ENCODE data around the gene ANKRD33B.
"Not testable (repeated sequence)": the region's sequence is repeated elsewhere in the genome, so short reads cannot be mapped to it uniquely, and the experiment has no call there.

Gene ANKRD33B

DNA sequence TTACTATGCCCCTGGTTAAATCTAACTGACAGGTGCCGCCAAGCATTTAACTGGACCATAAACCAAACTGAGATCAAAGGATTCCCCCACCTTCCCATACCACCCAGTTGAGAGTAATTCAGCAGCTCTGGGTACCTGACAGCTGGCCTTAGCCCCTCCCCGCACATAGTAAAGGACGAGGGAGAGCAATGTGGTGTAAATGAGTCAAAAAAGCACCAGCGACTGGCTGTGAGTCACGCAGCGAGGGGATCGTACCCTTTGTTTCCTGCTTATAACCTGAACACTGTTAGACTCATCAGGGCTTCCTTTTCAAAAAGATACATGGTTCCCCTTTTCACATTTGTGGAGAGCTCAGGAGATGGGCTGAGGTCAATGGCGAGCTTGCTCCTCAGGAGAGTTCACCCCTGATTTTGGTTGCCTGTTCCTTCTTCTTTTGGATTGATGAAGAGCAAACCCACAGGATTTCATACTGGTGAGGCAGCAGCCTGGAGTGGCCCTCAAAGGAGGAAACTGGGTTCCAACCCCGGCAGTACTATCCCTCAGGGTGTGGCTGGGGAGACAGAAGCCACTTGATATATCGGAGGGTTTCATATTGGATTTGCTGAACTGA is 71.5 kb downstream of the ANKRD33B start:
- DNase-seq (ENCODE audit: low read depth in 2 of 2), result peak in 1 of 2 donors; percentile 34

DNA sequence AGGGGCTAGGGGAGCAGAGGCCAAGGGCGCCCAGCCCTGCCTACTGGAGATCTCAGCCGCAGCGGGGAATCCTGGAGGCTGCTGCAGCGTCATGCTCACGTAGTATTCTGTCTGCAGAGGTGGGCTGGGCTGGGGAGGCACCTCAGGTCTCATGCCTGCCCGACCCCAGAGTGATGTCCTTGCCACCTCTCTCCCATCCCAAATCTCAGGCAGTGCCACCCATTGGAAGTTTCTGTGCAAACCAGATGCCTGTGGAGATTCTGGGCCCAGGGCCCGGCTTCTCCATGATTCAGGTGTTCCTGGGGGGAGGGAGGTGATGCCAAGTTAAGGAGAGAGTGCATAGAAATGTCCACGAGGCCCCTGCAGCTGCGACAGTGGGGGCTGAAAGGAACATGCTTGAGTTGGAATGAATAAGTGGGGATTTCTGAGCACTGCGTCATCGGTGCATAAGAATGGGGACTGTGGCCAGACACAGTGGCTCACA is 72.0 kb downstream of the ANKRD33B start:
- no peak for DNase-seq (ENCODE audit: low read depth in 2 of 2)

DNA sequence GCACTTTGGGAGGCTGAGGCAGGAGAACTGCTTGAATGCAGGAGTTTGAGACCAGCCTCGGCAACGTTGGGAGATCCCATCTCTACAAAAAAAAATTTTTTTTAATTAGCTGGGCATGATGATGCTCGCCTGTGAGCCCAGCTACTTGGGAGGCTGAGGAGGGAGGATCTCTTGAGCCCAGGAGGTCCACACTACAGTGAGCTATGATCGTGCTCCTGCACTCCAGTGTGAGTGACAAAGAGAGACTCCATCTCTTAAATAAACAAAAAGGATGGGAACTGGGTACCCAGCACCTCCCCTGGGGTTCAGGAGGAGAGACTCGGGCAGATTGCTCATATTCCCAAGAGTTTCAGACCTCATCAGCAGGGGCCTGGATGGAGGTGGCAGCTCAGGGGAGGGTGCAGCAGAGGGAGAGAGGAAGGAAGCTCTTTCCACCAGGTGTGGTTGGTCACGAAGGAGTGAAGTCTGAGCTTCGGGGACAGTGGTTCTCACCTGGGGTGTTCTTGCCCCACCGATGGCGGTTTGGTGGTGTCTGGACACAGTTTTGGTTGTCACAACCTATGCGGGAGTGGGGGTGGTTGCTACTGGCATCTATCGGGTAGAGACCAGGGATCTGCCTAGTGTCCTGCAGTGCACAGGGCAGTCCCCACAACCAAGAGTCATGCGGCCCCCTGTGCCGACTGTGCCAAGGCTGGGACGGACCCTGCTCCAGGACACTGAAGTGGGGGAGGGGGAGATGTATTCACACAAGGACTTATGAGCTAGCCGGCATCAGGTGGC is 72.7 kb downstream of the ANKRD33B start:
- no peak for DNase-seq (ENCODE audit: low read depth in 2 of 2)

DNA sequence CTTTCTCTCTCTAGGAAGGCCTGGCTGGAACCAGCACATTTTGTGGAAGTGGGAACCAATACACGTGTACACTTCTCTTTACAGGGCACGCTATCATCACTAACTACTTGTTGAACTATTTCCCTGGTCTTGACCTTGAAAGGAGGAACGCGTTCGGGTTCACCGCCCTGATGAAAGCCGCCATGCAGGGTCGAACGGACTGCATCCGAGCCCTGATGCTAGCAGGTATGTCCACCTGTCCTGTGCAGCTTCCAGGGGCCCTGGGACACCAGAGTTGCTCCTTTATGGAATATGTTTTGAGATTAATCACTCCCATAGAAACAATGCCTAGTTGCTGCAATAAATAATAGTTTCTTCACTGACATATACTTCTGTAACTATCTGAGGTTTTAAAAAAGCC is 74.1 kb downstream of the ANKRD33B start:
- no peak for DNase-seq (ENCODE audit: low read depth in 2 of 2)

DNA sequence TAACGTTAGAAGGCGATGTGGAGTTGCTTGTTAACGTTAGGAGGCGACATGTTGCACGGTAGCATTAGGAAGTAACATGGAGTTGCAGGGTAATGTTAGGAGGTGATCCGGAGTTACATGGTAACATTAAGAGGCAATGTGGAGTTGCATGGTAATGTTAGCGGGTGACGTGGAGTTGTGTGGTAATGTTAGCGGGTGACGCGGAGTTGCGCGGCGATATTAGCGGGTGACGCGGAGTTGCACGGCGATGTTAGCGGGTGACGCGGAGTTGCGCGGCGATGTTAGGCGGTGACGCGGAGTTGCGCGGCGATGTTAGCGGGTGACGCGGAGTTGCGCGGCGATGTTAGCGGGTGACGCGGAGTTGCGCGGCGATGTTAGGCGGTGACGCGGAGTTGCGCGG is 74.9 kb downstream of the ANKRD33B start:
- not testable (repeated sequence) for DNase-seq (ENCODE audit: low read depth in 2 of 2)

DNA sequence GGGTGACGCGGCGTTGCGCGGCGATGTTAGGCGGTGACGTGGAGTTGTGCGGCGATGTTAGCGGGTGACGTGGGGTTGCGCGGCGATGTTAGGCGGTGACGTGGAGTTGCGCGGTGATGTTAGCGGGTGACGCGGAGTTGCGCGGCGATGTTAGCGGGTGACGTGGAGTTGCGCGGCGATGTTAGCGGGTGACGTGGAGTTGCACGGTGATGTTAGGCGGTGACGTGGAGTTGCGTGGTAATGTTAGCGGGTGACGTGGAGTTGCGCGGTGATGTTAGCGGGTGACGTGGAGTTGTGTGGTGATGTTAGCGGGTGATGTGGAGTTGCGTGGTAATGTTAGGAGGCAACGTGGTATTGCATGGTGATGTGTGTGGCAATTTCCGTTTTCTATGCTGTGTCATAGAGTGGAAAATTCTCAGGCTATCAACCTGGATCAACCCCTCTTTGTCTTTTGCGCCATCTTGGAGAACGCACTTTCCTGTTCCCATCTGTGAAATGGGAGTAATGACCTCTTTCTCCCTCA is 76.0 kb downstream of the ANKRD33B start:
- DNase-seq (ENCODE audit: low read depth in 2 of 2), result no peak

DNA sequence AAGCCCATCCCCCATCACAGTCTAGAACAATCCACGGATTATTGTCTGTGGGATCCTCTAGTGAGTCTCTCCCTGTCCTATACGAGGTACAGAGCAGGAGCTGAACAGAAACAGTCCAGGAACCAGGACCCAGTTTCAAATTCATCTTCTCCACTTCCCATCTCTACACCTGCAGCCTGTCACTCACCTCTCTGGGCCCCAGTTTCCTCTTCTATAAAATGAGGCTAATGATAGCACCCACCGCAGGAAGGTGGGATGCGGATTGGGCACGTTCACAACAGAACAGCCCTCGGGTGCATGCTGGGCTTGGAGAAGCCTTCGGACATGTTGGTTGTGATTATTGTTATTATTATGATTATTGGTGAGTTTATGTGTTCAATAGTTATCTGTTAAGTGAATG is 78.5 kb downstream of the ANKRD33B start:
- no peak for DNase-seq (ENCODE audit: low read depth in 2 of 2)

DNA sequence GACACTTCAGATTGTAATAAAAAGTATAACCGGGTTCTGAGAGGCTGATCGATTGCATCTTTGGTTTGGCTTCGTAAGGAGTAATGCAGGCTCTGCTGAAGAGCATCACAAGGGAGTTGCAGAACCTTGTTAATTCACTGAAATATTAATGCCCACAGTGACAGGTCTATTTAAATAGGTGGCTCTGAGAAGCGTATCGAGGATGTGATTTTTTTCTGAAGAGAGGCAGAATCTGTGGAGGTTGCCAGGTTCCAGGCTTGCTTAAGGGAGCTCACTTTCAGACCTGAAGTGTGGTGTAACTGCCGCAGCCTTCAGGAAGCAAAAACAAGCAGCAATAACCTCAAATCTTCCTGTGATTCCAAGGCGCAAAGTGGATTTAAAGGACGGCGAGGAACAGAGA is 80.3 kb downstream of the ANKRD33B start:
- DNase-seq (ENCODE audit: low read depth in 2 of 2), result no peak

DNA sequence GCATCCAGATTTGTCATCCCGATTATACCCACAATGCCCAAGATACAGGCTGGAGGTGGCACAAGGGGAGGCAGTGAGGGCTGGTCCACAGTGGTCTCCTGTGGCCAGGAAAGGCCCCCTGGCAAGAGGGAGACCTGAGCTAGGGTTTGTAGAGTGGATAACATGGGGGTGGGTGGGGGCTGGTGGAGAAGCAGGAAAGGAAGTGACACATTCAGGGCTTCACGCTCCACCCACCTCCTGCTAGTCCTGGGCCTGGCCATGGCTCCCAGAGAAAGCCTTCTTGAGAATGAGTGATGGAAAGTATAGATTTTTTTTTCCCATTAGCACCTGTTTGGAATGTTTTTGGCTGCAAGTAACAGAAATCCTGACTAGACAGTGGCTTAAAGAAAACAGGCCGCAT is 81.3 kb downstream of the ANKRD33B start:
- no peak for DNase-seq (ENCODE audit: low read depth in 2 of 2)

DNA sequence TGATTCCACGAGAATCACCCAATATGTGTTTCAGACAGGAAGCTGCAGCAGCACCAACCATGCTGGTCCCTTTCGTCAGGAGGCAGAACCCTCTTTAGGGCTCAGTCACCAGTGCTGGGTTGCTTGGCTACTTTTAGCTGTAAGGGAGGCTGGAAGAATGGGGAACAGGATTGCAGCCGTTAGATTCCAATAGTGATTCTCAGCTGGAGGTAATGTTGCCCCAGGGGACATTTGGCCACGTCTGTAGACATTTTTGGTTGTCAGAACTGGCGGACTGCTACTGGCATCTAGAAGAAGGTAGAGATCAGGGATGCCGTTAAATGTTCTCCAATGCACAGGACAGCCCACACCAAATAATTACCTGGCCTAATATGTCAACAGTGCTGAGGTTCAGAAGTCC is 81.8 kb downstream of the ANKRD33B start:
- no peak for DNase-seq (ENCODE audit: low read depth in 2 of 2)

DNA sequence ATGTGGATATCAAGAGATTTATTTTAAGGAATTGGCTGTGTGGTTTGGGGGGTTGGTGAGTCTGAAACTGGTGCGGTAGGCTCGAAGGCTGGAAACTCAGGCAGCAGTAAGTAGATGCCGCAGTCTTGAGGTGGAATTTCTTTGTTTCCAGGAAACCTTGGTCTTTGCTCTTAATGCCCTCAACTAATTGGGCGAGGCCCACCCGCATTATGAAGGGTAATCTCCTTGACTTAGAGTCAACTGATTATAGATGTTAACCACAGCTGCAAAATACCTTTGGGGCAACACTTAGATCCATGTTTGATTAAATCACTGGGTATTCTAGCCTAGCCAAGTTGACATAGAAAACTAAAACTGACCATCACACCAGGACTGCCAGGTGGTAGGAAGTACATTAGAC is 83.8 kb downstream of the ANKRD33B start:
- DNase-seq (ENCODE audit: low read depth in 2 of 2), result no peak

DNA sequence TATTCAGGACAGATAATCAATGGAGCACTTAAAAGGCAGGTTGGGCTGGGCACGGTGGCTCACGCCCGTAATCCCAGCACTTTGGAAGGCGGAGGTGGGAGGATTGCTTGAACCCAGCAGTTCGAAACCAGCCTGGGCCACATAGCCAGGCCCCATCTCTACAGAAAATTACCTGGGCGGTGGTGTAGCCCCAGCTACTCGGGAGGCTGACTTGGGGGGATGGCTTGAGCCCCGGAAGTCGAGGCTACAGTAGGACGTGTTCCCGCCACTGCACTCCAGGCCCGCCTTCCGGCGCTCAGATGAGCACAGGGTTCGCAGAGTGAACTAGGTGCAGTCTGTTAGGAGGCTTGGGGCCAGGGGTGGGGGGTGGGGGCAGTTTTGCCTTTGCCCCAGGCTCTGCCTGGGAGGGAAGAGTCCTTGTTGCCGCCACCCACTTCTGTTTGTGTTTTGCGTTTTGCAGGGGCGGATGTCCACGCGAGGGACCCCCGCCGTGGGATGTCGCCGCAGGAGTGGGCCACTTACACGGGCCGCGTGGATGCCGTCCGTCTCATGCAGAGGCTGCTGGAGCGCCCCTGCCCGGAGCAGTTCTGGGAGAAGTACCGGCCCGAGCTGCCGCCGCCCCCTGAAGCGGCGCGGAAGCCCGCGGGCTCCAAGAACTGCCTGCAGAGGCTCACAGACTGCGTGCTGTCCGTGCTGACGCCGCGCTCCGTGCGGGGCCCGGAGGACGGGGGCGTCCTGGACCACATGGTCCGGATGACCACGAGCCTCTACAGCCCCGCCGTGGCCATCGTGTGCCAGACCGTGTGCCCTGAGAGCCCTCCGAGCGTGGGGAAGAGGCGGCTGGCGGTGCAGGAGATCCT is 85.2 kb downstream of the ANKRD33B start:
- DNase-seq (ENCODE audit: low read depth in 2 of 2), result no peak

DNA sequence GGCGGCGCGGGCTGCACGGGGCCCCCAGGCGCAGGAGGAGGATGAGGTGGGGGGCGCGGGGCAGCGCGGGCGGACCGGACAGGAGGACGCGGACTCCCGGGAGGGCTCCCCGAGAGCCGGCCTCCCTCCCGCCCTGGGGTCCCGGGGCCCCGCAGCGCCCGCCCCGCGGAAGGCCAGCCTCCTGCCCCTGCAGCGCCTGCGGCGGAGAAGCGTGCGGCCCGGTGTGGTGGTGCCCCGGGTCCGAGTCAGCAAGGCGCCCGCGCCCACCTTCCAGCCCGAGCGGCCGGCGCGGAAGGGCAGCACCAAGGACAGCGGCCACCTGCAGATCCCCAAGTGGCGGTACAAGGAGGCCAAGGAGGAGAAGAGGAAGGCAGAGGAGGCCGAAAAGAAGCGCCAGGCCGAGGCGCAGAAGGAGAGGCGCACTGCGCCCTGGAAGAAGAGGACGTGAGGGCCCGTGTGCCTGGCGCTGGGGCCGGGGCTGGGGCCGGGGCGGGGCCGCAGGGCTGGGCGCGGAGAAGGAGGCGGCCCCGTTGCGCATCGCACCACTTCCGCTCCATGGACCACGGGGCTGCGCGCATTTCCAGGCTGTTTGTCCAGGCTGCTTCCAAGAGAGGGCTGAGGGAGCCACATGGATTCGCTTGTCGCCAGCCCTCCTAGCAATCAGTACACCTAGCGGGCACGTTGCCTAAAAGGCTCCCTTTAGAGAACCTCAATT is 86.0 kb downstream of the ANKRD33B start:
- no peak for DNase-seq (ENCODE audit: low read depth in 2 of 2)

DNA sequence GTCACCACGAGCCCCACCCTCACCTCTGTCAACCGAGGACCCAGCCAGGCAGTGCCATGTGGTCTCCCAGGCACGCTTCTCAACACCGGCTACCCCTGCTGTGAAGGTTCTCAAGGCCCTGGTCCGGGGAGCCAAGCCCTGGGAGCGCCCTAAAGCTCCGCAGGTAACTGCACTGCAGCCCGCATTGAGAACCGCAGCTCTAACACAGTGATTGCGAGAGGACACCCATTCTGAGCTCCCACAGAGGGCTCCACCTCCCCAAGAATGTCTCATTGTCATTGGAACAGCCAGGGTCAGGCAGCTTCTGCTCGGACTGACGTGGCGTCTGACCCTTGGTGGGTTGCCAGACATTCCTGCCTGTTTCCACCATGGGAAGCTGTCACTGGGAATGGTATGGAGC is 88.3 kb downstream of the ANKRD33B start:
- DNase-seq (ENCODE audit: low read depth in 2 of 2), result no peak

DNA sequence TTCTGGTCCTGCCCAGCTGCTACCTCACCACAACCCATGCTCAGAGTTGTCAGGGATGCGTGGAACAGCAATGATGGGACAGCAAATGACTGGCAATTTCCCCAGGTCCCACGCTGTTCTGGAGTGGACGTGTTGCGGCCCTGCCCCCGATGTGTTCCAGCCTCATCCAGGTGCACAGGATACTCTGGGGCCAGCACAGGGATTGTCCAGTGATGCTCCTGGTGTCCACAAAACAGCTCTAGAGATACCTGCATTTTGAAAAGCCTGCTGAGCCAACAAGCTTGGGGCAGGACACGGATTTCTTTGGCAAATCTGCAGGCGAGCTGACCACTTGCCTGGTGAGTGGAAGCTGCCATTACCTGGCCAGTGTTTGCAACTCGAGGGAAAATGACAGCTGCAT is 88.7 kb downstream of the ANKRD33B start:
- no peak for DNase-seq (ENCODE audit: low read depth in 2 of 2)

DNA sequence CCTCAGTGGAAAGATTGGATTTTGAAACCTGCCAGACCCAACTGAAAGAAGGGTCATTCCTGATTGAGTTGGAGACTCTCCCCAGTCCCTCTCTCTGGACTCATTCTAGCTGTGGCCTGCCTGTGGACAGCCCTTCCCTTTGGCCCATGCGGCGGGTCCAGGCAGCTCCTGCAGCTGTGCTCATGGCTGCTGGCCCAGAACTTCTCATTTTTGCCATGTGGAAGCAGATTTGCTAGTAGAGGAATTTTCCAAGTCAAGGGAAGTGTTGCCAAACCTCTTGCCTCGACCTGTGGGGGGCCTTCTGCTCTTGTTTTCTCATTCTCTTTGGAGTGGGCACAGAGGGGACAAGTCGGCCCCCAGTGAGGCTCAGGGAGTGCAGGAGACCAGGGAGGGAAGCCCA is 89.2 kb downstream of the ANKRD33B start:
- DNase-seq (ENCODE audit: low read depth in 2 of 2), result no peak

DNA sequence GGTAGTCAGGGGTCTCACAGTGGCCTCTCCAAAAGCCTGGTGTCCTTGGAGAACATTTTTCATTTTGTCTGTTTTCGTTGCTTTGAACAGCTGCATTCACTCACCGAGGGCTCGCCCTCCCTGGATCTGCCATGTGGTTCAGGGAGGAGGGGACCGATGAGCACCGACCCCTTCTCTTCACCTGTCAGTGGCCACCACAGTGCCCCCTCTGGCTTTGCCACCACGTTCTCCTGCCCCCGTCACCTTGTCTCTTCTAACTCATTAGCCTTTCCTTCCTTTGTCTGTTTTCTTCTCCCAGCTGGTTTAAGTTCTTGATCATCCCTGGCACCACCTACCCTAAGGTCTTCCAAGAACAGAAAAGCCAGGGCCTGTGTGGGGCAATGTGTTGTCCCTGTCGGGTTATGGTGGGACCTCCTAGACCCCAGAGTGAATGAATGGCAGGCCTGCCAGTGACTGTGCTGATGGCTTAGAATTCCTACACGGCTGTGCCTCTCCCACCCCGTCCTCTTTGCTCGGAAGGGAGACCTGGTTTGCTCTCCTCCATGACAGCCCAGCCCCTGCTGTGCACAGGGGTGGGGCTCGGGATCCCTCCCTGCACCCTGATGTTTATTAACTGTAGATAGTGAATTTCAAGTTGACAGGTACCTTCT is 90.0 kb downstream of the ANKRD33B start:
- DNase-seq (ENCODE audit: low read depth in 2 of 2), result no peak

DNA sequence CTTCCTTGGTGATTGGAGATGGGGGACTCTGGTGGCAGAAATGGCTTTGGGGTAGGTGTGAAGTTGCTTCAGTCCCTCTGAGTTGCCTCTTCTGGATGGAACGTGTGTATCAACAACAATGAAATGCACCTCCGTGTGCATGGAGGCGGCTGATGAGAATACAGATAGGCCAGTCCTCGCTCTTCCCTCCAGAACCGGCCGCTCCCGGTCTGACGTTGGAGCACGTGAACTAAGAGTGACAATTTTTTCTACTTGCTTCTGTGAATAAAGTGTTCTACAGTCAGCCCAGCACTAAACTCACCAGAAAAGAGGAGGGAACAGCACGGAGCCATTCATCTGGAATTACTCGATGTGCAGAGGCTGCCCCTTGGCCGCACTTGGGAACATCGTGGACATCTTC is 90.7 kb downstream of the ANKRD33B start:
- DNase-seq (ENCODE audit: low read depth in 2 of 2), result no peak

DNA sequence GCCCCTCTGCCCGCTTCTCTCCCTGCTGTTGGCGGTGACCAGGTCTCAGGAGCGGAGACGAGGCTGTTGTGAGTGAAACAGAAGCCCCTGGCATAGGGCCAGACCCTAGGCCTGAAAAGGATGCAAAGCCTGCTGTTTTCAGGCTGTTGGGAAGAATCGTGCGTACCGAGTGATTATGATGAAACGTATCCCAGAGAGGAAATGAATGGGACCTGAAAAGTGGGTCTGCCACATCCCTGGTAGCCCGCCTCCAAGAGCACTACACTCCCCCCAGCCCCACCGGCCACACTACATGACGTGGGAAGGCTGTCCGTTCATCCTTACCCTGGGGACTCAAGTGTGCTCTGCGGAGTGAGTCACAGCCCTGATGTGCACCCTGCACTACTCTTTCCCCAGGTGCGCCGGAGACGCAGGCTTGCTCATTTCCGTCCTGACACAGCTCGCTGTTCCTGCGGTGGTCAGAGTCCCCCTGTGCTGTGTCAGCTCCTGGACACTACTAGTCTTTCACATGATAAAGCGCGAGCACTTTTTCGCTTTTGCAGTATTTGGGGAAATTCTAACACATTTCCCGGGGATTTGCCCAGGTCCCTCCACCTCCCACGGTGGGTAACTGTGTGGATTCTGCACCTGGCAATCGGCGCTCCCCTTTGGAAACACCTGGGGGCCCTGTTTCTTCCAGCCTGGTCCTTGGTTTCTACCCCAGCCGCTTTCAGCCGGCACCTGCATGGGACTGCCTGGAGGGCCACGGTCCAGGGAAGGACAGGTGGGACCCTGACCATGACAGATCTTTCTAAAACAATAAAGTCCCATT is 91.5 kb downstream of the ANKRD33B start:
- DNase-seq (ENCODE audit: low read depth in 2 of 2), result no peak

All from stimulated activated CD8-positive, alpha-beta memory T cell treated with anti-CD3 and anti-CD28 coated beads, Interleukin-2, amount 100 ng/mL, for 1 hour (primary cell).